ENCODE results near the gene MANBA.

The MANBA gene

GRCh38 chr4:102760645-102761295 is at the start of gene MANBA:
Gene MANBA (minus strand): TSS chr4:102760968. CDS start chr4:102760894, 74 bp downstream.
- no peak for FAIRE-seq

DNA sequence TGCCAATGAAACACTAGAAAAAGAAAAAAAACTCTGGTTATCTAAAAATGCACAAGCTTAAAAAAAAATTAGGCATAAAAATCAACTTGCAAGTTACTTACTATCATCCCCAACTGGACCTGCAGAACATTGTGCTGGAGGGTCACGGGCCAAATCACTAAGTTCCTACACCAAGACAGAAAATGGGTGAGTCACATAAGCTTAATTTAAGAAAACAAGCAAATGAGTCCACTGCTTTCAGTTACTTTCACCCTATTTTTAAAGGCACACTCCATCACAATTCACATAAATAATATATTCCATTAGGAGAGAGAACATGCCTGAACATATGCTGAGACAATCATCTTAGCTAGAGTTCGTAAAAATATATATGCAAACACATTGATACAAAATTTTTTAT is 48.9 kb upstream of the MANBA start:
- FAIRE-seq, result no peak

DNA sequence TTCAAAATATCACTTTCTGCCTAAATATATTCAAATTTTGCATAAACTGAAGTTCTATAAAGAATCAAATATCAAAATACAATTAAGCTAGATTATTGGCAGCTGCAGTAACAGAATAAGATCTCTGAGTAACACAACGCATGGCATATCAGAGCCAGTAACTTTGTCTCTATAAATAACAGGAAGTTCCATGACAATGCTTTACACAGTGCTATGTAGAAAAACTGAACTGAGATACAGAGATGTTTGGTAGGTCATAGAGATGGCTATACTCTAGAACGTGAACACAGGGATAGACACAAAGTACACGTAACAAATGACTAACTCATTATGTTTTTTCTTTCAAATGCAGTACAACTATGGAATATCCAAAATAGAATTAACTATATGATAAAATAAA is 48.4 kb upstream of the MANBA start:
- no peak for FAIRE-seq

DNA sequence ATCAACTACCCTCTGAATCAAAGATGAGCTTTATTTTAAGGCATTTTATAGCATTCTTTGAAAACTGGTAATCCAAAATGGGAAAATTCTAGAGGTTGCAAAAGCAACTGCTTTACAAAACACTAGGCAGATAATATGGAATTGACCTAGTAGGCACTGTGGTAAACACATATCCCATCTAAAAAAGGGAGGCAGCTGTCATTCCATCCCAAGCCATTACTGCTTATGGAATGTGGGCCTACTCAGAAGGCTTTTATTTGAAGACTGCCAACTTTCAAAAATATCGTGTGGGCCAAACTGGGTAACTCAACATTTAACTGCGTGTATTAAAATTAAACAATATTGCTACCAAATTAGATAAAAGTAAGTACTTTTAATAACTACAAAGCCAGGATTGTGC is 47.2 kb upstream of the MANBA start:
- FAIRE-seq, result no peak

- FAIRE-seq, result no peak
These were observed 46.6 kb upstream of the MANBA start for GRCh38 chr4:102807345-102807744.

DNA sequence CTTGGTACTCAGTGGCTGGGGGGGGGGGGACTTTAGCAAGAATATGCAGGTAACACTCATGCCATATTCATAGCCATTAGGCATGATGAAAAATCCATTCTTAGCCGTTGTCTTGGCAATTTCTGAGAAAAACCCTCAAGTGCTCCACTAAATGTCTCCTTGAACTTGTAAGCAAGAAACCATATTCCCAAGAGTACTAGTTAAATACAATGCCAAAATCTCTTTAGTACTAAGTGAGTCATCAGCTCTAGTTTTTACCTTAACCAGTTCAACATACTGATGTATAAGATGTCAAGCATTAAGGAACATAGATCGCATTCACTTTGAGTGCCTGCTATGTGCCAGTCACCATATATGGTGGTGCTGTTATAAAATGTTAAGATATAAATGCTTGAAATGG is 39.0 kb upstream of the MANBA start:
- no peak for FAIRE-seq

- no peak for FAIRE-seq
These were observed 34.2 kb upstream of the MANBA start for GRCh38 chr4:102794999-102795398.

DNA sequence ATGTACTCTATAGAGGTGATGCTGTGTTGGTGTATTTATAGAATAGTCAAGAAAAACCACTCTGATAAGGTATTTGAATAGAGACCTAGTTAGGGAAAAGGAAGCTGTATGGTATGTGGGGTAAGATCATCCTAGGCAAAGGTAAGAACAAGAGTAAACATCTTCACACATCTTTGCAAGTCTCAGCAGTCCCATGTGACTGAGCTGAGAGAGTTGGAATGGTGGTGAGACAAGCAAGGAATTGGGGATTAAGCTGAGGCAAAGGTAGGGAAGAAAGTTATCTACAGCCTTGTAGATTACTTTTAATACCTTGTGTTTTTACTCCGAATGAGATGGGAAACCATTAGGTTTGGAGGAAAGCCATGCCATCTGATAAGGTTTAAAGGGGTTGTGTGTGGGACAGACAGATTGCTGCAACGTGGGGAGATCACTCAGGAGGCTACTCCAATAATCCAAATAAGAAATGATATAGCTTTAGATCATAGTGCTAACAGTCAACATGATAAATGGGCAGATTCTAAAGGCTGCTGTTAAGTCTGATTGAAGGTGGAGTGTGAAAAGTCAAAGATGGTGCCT is 31.7 kb upstream of the MANBA start:
- FAIRE-seq, result no peak

GRCh38 chr4:102791318-102791835 is 30.6 kb upstream of the MANBA start:
- no peak for FAIRE-seq

DNA sequence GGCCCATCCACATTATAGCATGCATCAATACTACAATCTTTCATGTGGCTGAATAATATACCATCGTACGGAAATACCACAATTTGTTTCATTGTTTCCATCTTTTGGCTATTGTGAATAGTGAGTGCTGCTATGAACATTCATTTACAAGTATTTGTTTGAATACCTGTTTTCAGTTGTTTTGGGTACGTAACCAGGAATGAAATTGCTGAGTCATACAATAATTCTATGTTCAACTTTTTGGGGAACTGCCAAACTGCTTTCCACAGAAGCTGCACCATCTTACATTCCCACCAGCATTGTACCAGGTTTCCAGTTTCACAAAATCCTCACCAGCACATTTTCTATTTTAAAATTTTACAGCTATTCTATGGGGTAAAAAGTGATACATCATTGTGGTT is 28.5 kb upstream of the MANBA start:
- no peak for FAIRE-seq

DNA sequence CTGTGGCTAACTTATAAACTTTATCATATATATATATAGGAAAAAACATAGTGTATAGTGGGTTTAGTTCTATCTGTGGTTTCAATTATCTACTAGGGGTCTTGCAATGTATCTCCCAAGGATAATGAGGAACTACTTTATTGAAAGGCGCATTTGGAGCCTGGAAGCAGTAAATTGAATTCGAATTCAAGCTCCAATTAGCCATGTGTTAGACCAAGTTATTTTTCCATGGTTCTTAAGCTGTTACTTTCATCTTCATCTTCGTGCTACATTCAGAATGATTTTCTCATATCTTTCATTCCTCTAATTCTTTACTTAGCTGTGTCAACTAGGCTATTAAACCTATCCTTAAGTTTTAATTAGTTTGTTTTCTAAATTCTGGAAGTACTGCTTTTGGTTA is 27.2 kb upstream of the MANBA start:
- FAIRE-seq, result no peak

DNA sequence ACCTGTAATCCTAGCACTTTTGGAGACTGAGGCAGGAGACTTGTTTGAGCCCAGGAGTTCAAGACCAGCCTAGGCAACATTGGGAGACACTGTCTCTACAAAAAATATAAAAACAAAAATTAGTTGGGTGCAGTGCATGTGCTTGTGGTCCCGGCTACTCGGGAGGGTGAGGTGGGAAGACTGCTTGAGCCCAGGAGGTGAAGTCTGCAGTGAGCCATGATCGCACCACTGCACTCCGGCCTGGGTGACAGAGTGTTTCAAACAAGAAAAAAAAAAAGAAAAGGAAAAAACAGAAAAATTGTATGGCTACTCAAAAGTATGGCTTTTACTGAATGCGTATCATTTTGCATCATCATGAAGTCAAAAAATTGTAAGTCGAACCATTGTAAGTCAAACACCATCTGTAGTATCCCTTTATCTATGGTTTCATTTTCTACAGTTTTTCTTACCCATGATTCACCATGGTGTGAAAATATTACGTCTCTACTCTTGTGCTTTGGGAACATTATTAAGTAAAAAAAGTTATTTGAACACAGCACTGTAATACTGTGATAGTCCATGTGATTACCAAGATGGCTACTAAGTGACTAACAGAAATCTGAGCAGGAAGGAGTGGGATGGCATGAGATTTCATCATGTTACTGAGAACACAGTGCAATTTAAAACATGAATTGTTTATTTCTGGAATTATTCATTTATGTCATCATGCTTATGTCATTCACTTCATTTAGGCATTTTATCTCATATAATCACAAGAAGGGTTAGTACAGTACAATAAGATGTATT is 26.5 kb upstream of the MANBA start:
- no peak for FAIRE-seq

DNA sequence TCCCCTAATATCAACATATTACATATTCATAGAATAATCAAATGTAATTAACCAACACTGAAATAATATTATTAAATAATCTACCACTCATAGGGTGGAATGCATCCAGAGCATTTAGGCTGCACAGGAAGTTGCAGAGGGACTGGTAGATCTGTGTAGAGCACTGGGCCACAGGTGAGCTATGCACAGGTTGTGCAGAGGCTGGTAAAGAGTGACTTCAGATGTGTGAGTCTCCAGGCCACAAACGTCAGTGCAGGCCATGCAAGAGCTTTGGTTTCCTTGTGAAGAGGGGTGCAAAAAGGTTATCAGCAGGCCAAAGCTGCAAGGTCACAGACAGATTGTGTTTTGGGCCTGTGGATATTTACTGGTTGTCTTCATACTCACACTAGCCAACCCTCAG is 25.5 kb upstream of the MANBA start:
- no peak for FAIRE-seq

- FAIRE-seq, result no peak
These were observed 22.2 kb upstream of the MANBA start for GRCh38 chr4:102783006-102783405.

DNA sequence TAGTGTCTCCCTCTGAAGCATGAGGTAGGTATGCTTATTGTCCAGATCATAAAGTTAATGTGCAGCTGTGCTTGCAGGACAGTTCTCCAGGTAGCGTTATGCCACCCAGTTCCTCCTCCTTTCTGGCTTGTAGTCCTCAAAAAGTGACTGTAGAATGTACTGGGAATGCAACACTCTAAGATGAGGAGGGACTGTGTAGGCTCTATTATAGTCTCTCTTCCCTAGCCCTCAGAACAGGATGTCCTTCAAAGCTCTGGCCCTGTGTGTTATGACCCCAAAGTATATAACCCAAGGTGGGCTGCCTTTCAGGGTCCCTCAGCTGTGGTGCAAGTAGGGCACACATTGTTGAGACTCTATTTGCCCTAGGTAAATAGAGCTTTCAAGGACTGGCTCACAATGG is 20.8 kb upstream of the MANBA start:
- FAIRE-seq, result no peak

DNA sequence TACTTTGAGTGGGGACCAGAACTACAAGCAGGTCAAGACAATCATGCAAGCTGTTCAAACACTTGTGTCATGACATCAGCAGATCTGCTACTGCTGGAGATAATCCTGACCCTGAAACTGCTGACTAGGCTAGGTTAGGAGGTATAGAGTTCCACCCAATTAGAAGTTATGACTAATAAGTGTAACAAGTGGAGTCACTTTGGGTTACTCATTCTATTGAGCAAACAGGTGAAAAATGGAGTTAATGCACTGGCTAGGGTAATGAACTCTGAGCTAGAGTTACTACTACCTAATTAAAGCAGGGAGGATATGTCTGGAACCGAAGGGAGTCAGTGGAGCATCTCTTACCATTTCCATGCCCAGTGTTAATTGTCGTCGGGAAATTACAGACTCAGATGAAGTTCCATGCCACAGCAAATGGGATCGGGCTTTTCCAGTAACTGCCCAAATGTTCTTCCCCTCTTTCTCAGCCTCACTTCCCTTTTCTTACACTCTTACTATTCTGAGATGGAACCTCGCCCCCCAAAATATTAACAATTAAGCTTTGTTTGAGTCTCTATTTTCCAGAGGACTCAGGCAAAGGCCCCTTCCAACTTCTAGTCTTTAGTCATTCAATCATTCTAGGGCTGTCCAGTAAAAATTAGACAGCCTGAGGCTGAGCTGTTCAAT is 19.8 kb upstream of the MANBA start:
- no peak for FAIRE-seq

DNA sequence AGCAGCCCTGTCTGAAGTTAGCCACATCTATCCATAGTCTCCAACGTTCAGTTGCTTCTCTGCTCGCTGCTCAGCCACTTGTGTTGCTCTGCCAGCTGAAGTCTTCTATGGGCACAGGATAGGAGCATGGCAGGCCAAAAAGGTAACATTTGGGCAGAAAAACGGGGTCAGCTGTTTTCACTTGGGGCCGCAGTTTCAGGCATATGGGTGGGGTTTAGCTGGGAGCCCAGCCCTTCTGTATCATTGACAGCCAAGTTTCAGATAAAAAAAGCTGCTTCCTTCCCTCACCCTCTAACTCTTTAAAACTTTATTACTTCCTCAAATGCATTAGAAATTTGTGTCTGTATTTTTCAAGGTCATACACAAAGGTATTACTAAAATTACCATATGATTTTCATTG is 18.4 kb upstream of the MANBA start:
- no peak for FAIRE-seq

GRCh38 chr4:102778720-102779119 is 18.0 kb upstream of the MANBA start:
- no peak for FAIRE-seq

- no peak for FAIRE-seq
These were observed 15.0 kb upstream of the MANBA start for GRCh38 chr4:102775805-102776204.

DNA sequence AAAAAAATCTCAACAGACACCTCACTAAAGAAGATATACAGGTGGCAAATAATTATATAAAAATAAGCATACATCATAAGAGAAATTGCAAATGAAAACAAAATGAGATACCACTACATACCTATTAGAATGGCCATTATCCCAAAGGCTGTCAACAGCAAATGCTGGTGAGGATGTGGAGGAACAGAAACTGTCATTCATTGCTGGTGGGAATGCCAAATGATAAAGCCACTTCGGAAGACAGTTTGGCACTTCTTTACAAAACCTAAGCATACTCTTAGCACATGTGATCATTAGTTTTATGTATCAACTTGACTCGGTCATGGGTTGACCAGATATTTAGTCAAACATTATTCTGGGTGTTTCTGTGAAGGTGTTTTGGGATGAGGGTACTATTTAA is 13.5 kb upstream of the MANBA start:
- FAIRE-seq, result no peak

- FAIRE-seq, result no peak
These were observed 12.1 kb upstream of the MANBA start for GRCh38 chr4:102772738-102773340.

DNA sequence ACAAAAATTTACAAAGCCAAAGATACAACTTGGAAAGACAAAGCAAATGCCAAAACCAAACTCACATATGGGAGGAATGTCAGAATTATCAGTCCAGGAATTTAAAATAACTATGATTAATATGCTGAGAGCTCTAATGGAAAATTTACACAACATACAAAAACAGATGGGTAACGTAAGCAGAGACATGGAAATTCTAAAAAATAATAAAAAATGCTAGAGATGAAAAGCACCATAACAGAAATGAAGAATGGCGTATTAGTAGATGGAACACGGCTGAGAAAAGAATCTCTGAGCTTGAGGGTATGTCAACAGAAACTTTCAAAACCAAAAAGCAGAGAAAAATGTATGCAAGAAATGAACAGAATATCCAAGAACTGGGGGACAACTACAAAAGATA is 4.1 kb upstream of the MANBA start:
- no peak for FAIRE-seq

- no peak for FAIRE-seq
These were observed 1.1 kb upstream of the MANBA start for GRCh38 chr4:102761906-102762305.

All from endometrium (tissue), 2 donors.